ENCODE measurements around the gene MRPL4.
"Not testable (repeated sequence)": the region's sequence is repeated elsewhere in the genome, so short reads cannot be mapped to it uniquely, and the experiment has no call there.

MRPL4 gene

DNA sequence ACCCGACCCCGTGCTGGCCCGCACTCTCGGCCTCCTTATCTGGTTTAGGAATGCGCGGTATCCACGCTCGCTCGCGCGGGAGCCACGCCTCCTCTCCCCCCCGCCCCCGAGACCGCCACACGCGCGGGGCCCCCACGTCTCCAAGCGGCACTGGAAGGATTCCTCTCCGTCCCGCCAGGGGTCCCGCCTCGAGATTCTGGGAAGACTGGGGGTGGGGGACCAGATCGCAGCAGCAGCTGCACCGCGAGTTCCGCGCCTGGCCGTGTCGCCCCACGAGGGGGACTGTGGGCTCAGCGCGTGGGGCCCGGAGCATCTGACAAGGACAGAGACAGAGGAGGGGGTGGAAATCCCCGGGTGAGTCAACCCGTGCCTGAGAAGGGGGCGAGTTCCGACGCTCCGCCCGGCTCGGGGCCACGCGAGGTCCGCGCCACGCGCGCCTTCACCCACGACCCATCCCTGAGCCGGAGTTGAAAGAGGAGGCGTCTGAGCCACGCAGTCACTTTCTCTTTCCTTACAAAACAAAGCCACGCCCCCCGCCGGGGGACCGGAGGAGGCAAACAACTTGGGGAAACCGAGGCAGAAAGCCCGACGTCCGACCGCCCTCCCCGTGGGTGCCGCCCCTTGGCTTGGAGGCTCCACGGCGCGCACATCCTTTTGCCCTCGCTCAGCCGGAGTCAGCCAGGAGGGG lies 21.7 kb upstream of the MRPL4 start:
- DNase-seq (ENCODE audit: low read depth in 3 of 3), result peak; percentile 53 to 77 (median 76)

DNA sequence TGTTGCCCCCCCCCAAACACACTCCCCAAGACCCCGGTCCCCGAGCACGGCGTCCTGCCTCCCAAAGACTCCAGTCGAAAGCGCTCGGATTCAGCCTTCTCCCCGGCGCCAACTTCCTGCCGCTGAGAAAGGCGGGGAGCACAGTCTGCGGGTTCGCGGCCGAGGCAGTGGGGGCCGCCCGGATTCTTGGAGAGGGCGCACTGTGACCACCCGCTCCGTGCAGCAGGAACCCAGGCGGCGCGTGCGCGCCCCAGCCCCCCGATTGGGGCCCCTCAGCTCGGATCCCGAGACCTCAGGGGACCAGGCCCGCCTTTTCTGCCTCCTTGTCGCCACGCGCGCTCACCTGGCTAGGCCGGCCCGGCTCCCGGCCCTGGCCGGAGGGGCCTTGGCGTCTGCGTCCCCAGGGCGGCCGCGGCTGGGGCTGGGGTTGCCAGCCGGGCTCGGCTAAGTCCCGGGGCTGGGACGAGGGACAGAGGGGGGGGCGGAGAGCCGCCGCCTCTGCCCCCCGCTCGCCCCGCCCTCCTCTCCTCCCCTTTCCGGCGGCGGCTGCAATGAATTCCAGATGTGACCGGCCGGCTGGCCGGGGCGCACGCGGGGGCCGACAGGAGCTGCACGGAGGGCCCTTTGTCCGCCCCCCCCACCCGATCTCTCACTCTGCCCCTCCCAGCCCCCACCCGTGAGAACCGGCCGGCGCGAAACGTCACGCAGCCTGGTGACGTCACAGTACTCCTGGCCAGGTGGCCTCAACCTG lies 21.0 kb upstream of the MRPL4 start, which contains the start of gene S1PR2:
S1PR2 (minus strand) TSS at position 471 of the 751 bp plus-strand sequence. CDS start 6,426 bp downstream, outside the sequence.
- DNase-seq (ENCODE audit: low read depth in 3 of 3), result peak; percentile 48 to 63 (median 52)

DNA sequence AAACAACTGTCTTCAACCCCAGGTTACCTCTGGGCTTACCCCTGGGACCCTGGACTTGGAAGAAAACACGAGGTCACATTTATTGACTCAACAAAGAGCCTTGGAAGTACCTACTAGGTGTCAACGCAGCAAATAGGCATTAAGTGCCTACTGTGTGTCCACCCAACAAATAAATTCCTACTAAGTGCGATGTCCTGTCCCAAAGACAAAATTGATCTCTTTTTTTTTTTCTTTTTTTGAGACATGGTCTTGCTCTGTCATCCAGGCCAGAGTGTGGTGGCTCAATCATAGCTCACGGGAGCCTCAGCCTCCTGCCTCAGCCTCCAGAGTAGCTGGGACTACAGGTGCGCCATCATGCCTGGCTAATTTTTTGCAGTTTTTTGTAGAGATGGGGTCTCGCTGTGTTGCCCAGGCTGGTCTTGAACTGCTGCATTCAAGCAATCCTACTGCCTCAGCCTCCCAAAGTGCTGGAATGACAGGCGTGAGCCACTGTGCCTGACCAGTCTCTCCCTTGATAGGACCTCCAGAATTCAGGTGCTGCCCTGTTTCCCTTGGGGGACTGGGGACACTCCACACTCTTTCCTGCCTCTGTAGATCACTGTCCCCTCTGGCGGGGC lies 20.3 kb upstream of the MRPL4 start:
- DNase-seq (ENCODE audit: low read depth in 3 of 3), result no peak

DNA sequence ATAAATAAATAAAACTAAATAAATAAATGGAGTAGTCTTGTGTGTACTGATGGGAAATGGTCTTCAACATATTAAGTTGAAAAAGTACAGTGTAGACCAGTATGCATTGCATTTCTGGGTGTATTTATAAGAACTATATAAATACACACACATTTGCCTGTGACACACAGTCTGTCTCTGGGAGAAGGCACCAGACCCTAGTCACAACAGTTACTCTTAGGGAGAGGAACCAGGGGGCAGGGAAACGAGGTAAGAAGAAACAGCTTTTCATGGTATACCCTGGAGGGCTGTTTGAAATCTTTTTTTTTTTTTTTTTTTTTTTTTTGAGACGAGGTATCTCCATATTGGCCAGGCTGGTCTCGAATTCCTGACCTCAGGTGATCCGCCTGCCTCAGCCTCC lies 18.1 kb upstream of the MRPL4 start:
- DNase-seq (ENCODE audit: low read depth in 3 of 3), result no peak

- no peak for DNase-seq (ENCODE audit: low read depth in 3 of 3)
Observed at GRCh38 chr19:10235003-10235402, 17.0 kb upstream of the MRPL4 start.

DNA sequence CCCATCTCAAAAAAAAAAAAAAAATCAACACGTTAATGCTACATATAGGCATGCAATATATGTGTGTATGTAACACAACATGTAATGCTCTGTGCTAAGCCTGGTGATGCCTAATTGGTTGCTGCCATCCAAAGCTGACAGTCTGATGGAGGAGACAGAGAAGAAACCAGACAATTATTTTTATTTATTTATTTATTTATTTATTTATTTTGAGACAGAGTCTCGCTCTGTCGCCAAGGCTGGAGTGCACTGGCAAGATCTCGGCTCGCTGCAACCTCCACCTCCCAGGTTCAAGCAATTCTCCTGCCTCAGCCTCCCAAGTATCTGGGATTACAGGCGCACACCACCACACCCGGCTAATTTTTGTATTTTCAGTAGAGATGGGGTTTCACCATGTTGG lies 16.6 kb upstream of the MRPL4 start:
- not testable (repeated sequence) for DNase-seq (ENCODE audit: low read depth in 3 of 3)

GRCh38 chr19:10237702-10238101 lies 14.3 kb upstream of the MRPL4 start:
- DNase-seq (ENCODE audit: low read depth in 3 of 3), result no peak

- no peak for DNase-seq (ENCODE audit: low read depth in 3 of 3)
Observed at GRCh38 chr19:10238172-10238783, 13.7 kb upstream of the MRPL4 start.

DNA sequence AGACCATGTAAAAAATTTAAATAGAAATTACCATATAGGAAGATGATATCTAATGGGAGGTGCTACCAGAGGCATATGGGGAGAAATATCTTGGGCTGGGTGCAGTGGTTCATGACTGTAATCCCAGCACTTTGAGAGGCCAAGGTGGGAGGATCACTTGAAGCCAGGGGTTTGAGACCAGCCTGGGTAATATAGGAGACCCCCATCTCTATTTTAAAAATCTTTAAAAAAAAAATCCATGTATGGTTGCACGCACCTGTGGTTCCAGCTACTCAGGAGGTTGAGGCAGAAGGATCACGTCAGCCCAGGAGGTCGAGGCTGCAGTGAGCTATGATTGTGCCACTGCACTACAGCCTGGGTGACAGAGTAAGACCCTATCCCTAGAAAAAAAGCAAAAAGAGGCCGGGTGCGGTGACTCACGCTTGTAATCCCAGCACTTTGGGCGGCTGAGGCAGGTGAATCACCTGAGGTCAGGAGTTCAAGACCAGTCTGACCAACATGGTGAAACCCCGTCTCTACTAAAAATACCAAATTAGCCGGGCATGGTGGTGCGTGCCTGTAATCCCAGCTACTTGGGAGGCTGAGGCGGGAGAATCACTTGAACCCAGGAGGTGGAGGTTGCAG lies 10.1 kb upstream of the MRPL4 start:
- not testable (repeated sequence) for DNase-seq (ENCODE audit: low read depth in 3 of 3)

- no peak for DNase-seq (ENCODE audit: low read depth in 3 of 3)
Observed at GRCh38 chr19:10243606-10244005, 8.4 kb upstream of the MRPL4 start.

GRCh38 chr19:10245189-10245939 lies 6.7 kb upstream of the MRPL4 start:
- DNase-seq (ENCODE audit: low read depth in 3 of 3), result no peak

GRCh38 chr19:10246511-10246910 lies 5.5 kb upstream of the MRPL4 start:
- no peak for DNase-seq (ENCODE audit: low read depth in 3 of 3)

- DNase-seq (ENCODE audit: low read depth in 3 of 3), result no peak
Observed at GRCh38 chr19:10252707-10253106, 693 bp downstream of the MRPL4 start.

GRCh38 chr19:10254244-10254643 lies 2.2 kb downstream of the MRPL4 start:
- no peak for DNase-seq (ENCODE audit: low read depth in 3 of 3)

DNA sequence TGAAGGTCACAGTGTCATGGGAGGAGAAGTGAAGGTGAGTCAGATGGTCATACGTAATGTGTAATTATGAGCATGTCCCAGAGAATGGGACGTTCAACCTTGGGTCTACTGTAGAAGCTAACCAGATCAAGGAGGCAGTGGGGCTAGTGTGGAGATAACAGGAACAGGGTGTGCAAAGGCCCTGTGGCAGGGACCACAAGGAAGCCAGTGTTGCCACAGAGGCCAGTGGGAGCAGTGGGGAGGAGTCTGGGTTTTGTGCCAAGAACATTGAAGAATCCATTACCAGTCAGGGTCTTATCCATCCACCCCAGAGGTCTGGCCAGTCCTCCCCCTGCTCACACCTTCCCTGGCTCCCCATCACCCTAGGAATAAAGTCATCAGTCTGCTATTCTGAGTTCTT lies 3.3 kb downstream of the MRPL4 start:
- DNase-seq (ENCODE audit: low read depth in 3 of 3), result no peak

- DNase-seq (ENCODE audit: low read depth in 3 of 3), result no peak
Observed at GRCh38 chr19:10256551-10256950, 4.5 kb downstream of the MRPL4 start.

GRCh38 chr19:10256970-10257615 lies 5.1 kb downstream of the MRPL4 start:
- DNase-seq (ENCODE audit: low read depth in 3 of 3), result no peak

DNA sequence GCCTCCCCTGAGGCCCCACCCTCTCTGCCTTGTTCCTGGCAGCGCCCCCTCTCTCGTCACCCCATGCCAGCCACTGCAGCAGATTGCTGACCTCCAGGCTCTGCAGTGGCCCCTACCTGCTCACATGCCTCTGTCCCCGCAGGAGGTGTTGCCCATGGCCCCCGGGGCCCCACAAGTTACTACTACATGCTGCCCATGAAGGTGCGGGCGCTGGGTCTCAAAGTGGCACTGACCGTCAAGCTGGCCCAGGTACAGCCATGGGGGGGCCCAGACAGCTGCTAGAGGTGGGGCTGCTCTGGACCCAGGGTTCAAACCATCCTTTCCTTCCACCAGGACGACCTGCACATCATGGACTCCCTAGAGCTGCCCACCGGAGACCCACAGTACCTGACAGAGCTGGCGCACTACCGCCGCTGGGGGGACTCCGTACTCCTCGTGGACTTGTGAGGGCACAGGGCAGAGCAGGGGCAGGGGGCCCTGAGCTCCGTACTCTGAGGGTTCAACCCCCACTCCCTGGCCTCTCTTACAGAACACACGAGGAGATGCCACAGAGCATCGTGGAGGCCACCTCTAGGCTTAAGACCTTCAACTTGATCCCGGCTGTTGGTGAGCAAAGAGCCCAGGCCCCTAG lies 6.2 kb downstream of the MRPL4 start:
- DNase-seq (ENCODE audit: low read depth in 3 of 3), result no peak

DNA sequence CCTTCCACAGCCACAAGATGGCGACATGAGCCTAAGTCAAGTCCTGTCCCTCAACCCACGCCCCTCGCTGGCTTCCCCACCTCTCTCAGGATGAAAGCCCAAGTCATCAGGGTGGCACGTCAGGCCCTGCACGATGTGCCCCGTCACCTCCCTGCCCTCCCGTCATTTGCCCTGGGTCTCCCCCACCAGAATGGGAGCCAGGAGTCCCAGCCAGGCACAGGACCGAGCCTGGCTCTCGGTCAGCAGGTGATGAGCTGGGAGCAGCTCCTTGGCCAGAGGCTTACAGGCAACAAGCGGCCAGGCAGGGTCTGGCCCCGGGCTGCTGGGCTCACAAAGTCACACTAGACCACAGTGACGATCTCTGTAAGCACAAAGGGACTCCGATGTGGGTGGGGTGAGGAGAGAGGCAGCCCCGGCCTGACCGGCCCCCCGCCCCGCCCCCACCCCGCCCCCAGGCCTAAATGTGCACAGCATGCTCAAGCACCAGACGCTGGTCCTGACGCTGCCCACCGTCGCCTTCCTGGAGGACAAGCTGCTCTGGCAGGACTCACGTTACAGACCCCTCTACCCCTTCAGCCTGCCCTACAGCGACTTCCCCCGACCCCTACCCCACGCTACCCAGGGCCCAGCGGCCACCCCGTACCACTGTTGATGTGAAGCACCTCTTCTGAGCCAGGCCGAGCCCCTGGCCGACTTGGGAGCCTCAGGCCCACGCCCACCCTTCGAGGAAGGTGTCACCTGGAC lies 7.3 kb downstream of the MRPL4 start:
- peak; percentile 73 to 89 (median 84) for DNase-seq (ENCODE audit: low read depth in 3 of 3)
